KOPT-K1 (cell line): ENCODE measurements around the gene PANX2.
"Not testable (repeated sequence)": the region's sequence is repeated elsewhere in the genome, so short reads cannot be mapped to it uniquely, and the experiment has no call there.

Experiments
- H3K27ac ChIP-seq: fragments of 200-600 bp; sonication (generic); 2 replicates; pipeline ENCODE4 v1.5.1; 2016; ENCODE audit warnings: antibody characterized with exemption, mild to moderate bottlenecking, low read depth, low read length; ENCODE audit not compliant: poor library complexity, severe bottlenecking
- H3K36me3 ChIP-seq: fragments of 200-600 bp; sonication (generic); 2 replicates; pipeline ENCODE4 v1.5.1; 2017; ENCODE audit warnings: antibody characterized with exemption, mild to moderate bottlenecking, low read length, moderate library complexity; ENCODE audit not compliant: insufficient read depth
- H3K9me3 ChIP-seq: fragments of 200-600 bp; sonication (generic); 2 replicates; pipeline ENCODE4 v1.5.1; 2017; ENCODE audit warnings: antibody characterized with exemption, low read length, mild to moderate bottlenecking; ENCODE audit not compliant: insufficient read depth, poor library complexity, severe bottlenecking

Gene PANX2

DNA sequence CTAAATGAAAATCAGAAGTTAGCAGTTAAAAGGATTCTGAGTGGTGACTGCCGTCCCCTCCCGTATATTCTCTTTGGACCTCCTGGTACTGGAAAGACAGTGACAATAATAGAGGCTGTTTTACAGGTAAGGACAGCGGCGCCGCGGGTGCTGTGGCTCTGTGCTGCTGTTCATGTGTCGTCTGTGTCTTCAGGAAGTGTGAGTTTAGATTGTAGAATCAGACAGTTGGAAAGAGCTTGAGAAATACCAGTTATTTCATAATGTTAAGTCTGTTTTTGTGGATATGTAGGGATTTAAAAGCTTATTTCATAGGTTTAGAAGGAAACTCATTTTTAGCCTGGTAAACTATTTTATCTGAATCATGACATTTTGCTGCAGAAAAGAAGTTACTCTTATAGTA, 27.4 kb upstream of the PANX2 start:
- H3K9me3 ChIP-seq: no peaks in the 10 kb centered on the region
- H3K36me3 ChIP-seq: no peaks in the 10 kb centered on the region
- no peak overlapping the region for H3K27ac ChIP-seq

- Histone ChIP-seq H3K27ac (no peak overlapping the region), H3K36me3 (no peaks in the 10 kb centered on the region), H3K9me3 (no peaks in the 10 kb centered on the region)
Measured at GRCh38 chr22:50144005-50144614, 26.4 kb upstream of the PANX2 start.

DNA sequence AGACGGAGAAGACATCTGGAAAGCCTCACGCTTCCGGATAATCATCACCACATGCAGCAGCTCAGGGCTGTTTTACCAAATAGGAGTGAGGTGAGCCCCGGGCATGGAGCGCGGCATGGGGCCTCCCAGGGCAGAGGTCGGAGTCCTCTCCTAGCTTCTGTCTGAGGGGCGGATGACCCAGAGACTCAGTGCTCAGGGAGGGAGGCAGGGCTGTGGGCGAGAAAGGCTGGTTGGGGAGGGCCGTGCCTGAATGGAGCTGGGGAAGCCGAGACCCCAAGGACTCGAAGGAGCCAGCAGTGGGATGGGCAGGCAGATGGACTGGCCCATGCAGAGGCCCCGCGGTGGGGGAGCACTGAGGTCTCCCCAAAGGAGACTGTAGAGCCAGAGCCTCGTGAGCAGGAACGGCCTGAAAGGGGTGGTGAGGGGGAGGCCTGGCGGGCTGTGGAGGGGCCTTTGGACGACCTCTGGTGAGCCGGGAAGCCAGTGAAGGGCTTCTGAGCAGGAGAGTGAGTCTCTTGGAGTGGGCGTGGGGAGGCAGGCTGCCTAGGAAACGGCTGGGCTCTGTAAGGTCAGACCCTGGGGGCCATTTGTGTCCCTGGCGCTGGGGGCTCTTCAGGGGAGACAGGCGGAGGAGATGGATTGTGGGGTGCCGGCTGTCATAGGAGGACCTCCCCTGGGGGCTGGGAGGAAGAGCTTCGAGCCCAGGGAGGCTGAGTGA, 24.7 kb upstream of the PANX2 start:
- Histone ChIP-seq H3K27ac (no peak overlapping the region), H3K36me3 (no peaks in the 10 kb centered on the region), H3K9me3 (no peaks in the 10 kb centered on the region)

- H3K27ac ChIP-seq: no peak overlapping the region
- H3K9me3 ChIP-seq: no peaks in the 10 kb centered on the region
Measured at GRCh38 chr22:50146439-50147238, 23.9 kb upstream of the PANX2 start.

DNA sequence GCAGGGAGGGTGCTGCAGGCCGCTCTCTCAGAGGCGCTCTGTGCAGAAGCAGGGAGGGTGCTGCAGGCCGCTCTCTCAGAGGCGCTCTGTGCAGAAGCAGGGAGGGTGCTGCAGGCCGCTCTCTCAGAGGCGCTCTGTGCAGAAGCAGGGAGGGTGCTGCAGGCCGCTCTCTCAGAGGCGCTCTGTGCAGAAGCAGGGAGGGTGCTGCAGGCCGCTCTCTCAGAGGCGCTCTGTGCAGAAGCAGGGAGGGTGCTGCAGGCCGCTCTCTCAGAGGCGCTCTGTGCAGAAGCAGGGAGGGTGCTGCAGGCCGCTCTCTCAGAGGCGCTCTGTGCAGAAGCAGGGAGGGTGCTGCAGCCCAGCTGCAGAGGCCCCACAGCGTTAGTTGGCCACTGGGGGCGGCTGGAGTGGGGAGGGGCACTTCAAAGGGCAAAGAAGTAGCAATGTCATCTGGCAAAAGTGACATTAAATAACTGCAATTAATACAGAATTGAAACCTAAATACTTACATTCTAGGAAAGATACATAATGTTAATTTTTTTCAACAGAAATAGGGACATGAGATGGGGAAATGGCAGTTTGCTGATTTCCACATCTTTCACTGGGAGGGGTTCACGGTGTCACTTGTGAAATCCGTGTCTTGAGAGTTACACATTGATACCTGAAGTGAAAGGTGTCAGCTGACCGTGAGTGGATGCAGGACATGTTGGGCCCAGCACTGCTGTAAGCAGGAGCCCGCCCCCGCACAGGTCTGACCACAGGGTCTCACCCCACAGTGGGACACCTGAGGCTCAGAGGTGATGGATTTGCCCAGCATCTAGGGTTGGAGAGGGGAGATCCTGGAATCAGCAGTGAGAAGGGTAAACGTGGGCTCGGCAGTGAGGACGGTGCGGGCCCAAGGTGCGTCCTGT, 23.0 kb upstream of the PANX2 start:
- H3K36me3 ChIP-seq, H3K27ac ChIP-seq: not testable (repeated sequence)

More at GRCh38 chr22:50146439-50147238, 23.9 kb upstream of the PANX2 start:
- H3K36me3 ChIP-seq: no peaks in the 10 kb centered on the region

GRCh38 chr22:50148166-50148500, 22.4 kb upstream of the PANX2 start:
- H3K27ac ChIP-seq: no peak overlapping the region
- no peaks in the 10 kb centered on the region for H3K9me3 ChIP-seq
- H3K36me3 ChIP-seq: no peaks in the 10 kb centered on the region

More for the DNA sequence above, 23.0 kb upstream of the PANX2 start:
- not testable (repeated sequence) for H3K9me3 ChIP-seq

- no peaks in the 10 kb centered on the region for H3K9me3 ChIP-seq
- H3K27ac ChIP-seq: no peak overlapping the region
Measured at GRCh38 chr22:50148991-50149721, 21.4 kb upstream of the PANX2 start.

GRCh38 chr22:50150161-50151129, 20.1 kb upstream of the PANX2 start:
- Histone ChIP-seq H3K9me3 (no peaks in the 10 kb centered on the region), H3K27ac (no peak overlapping the region), H3K36me3 (no peaks in the 10 kb centered on the region)

More at GRCh38 chr22:50148991-50149721, 21.4 kb upstream of the PANX2 start:
- H3K36me3 ChIP-seq: no peaks in the 10 kb centered on the region

GRCh38 chr22:50151571-50152537, 18.7 kb upstream of the PANX2 start:
- no peaks in the 10 kb centered on the region for H3K36me3 ChIP-seq
- H3K27ac ChIP-seq: no peak overlapping the region
- no peaks in the 10 kb centered on the region for H3K9me3 ChIP-seq

DNA sequence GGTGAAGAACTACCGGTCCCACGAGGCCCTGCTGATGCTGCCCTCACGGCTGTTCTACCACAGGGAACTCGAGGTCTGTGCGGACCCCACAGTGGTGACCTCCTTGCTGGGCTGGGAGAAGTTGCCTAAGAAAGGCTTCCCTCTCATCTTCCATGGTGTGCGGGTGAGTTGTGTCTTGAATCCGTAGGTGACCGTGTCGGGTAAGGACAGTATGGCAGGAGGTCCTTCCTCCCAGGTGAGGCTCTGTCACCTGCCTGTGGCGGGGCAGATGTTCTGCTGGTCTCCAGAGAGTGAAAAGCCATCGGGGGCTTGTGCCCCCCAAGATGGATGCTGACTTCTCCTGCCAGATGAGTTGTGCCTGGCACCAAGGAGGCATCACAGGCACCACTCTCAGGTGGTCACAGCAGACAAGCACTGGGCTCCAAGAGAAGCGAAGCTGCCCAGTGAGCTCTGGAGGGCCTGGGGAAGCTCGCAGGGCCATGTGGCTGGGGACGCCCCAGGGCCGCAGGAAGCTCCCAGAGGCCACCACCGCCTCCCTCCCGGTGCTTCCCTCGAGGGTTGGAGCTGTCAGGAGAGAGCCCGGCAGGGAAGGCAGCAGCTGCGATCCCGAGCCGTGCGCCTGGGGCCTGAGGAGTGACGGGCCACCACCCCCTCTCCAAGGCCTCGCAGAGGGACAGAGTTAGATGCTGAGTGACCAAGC, 17.3 kb upstream of the PANX2 start:
- no peaks in the 10 kb centered on the region for H3K9me3 ChIP-seq
- no peaks in the 10 kb centered on the region for H3K36me3 ChIP-seq
- H3K27ac ChIP-seq: no peak overlapping the region

GRCh38 chr22:50153756-50154140, 16.8 kb upstream of the PANX2 start:
- Histone ChIP-seq H3K36me3 (no peaks in the 10 kb centered on the region), H3K9me3 (no peaks in the 10 kb centered on the region), H3K27ac (no peak overlapping the region)

- Histone ChIP-seq H3K9me3 (no peaks in the 10 kb centered on the region), H3K27ac (no peak overlapping the region), H3K36me3 (no peaks in the 10 kb centered on the region)
Measured at GRCh38 chr22:50157709-50158375, 12.7 kb upstream of the PANX2 start.
